ENCODE results near the gene CLNK.
A peak's percentile ranks its signal among the peaks of the same experiment; 100 is the strongest.

CLNK gene

GRCh38 chr4:10460313-10461047 is 224.1 kb downstream of the CLNK start:
- Histone ChIP-seq H3K23ac (ENCODE audit: low read length) (no peak overlapping the region), H3K18ac (ENCODE audit: low read length) (no peak overlapping the region), H3K4me2 (ENCODE audit: low read length) (no peak overlapping the region), H3K4me3 (ENCODE audit: low read length) (no peak overlapping the region), H2AK5ac (ENCODE audit: low read length) (no peak overlapping the region), H3K27ac (ENCODE audit: low read depth, low read length) (no peak overlapping the region), H3K79me1 (ENCODE audit: low read length) (peaks cover 1% of the 10 kb centered on the region), H3K4ac (ENCODE audit: low read depth, low read length) (no peak overlapping the region), H4K5ac (ENCODE audit: low read length) (no peak overlapping the region), H3K36me3 (ENCODE audit: control insufficient read depth, insufficient read depth, low read length) (no peaks in the 10 kb centered on the region), H3K27me3 (ENCODE audit: insufficient read depth, low read length, poor library complexity) (peaks cover 35% of the 10 kb centered on the region), H2BK5ac (ENCODE audit: low read length) (no peak overlapping the region), H3K79me2 (ENCODE audit: control insufficient read depth, insufficient read depth, low read length) (no peaks in the 10 kb centered on the region), H3K4me1 (ENCODE audit: control insufficient read depth, low read depth, low read length) (no peaks in the 10 kb centered on the region), H4K8ac (ENCODE audit: low read depth, low read length) (no peak overlapping the region), H3K56ac (ENCODE audit: low read length) (no peak overlapping the region), H2BK15ac (replicated peaks; ENCODE audit: low read depth) (no peak overlapping the region), H3K9ac (ENCODE audit: low read length) (no peak overlapping the region), H2BK120ac (ENCODE audit: low read depth, low read length) (no peak overlapping the region)
- no CpG with 5 or more reads among the region's 11 CpGs for WGBS (ENCODE audit: extremely low coverage, insufficient coverage, low lambda C conversion rate)
- DNase-seq = no peak

GRCh38 chr4:10459305-10459704 is 225.3 kb downstream of the CLNK start:
- Histone ChIP-seq H3K27me3 (ENCODE audit: insufficient read depth, low read length, poor library complexity) (peaks cover 35% of the 10 kb centered on the region), H2BK5ac (ENCODE audit: low read length) (no peak overlapping the region)

GRCh38 chr4:10458177-10458576 is 226.4 kb downstream of the CLNK start:
- no peak overlapping the region for H3K9ac ChIP-seq (ENCODE audit: low read length)
- no peak overlapping the region for H3K4me3 ChIP-seq (ENCODE audit: low read length)
- WGBS (ENCODE audit: extremely low coverage, insufficient coverage, low lambda C conversion rate) = no CpG with 5 or more reads among the region's 13 CpGs

More at GRCh38 chr4:10459305-10459704, 225.3 kb downstream of the CLNK start:
- Histone ChIP-seq H3K27ac (ENCODE audit: low read depth, low read length) (no peak overlapping the region), H3K79me2 (ENCODE audit: control insufficient read depth, insufficient read depth, low read length) (no peaks in the 10 kb centered on the region), H3K9ac (ENCODE audit: low read length) (no peak overlapping the region), H3K4me2 (ENCODE audit: low read length) (no peak overlapping the region), H2BK120ac (ENCODE audit: low read depth, low read length) (no peak overlapping the region), H3K4me3 (ENCODE audit: low read length) (no peak overlapping the region), H4K5ac (ENCODE audit: low read length) (no peak overlapping the region), H3K36me3 (ENCODE audit: control insufficient read depth, insufficient read depth, low read length) (no peaks in the 10 kb centered on the region), H3K79me1 (ENCODE audit: low read length) (peaks cover 6% of the 10 kb centered on the region), H3K23ac (ENCODE audit: low read length) (no peak overlapping the region), H2BK15ac (replicated peaks; ENCODE audit: low read depth) (no peak overlapping the region), H4K8ac (ENCODE audit: low read depth, low read length) (no peak overlapping the region), H3K56ac (ENCODE audit: low read length) (no peak overlapping the region), H3K18ac (ENCODE audit: low read length) (no peak overlapping the region), H3K4ac (ENCODE audit: low read depth, low read length) (no peak overlapping the region), H2AK5ac (ENCODE audit: low read length) (no peak overlapping the region), H3K4me1 (ENCODE audit: control insufficient read depth, low read depth, low read length) (peaks cover 6% of the 10 kb centered on the region)
- DNase-seq = no peak
- no CpG with 5 or more reads among the region's 8 CpGs for WGBS (ENCODE audit: extremely low coverage, insufficient coverage, low lambda C conversion rate)

GRCh38 chr4:10457255-10457801 is 227.2 kb downstream of the CLNK start, which contains the start of gene ZNF518B:
Gene ZNF518B (minus strand): TSS chr4:10457426. CDS start chr4:10446328, 11,098 bp downstream.
- DNase-seq = peak; percentile 82
- no peak within 1 kb of the TSS for H2BK120ac ChIP-seq (ENCODE audit: low read depth, low read length)
- no peak within 1 kb of the TSS for H4K5ac ChIP-seq (ENCODE audit: low read length)
- peak within 1 kb of the TSS; percentile 94 for H3K56ac ChIP-seq (ENCODE audit: low read length)
- H3K9ac ChIP-seq (ENCODE audit: low read length) = peak within 1 kb of the TSS; percentile 87
- peak within 1 kb of the TSS; percentile 66 for H3K4me3 ChIP-seq (ENCODE audit: low read length)
- peak within 1 kb of the TSS; percentile 85 for H3K4ac ChIP-seq (ENCODE audit: low read depth, low read length)
- H4K8ac ChIP-seq (ENCODE audit: low read depth, low read length) = no peak within 1 kb of the TSS
- peaks cover 8% of the 10 kb centered on the region for H3K79me1 ChIP-seq (ENCODE audit: low read length)
- no peaks in the 10 kb centered on the region for H3K79me2 ChIP-seq (ENCODE audit: control insufficient read depth, insufficient read depth, low read length)
- peaks cover 4% of the 10 kb centered on the region for H3K36me3 ChIP-seq (ENCODE audit: control insufficient read depth, insufficient read depth, low read length)
- H3K4me1 ChIP-seq (ENCODE audit: control insufficient read depth, low read depth, low read length) = peaks cover 6% of the 10 kb centered on the region
- WGBS (ENCODE audit: extremely low coverage, insufficient coverage, low lambda C conversion rate) = no CpG with 5 or more reads among the region's 60 CpGs
- no peak within 1 kb of the TSS for H2BK15ac ChIP-seq (replicated peaks; ENCODE audit: low read depth)
- peak within 1 kb of the TSS; percentile 91 for H3K4me2 ChIP-seq (ENCODE audit: low read length)
- H3K27ac ChIP-seq (ENCODE audit: low read depth, low read length) = no peak within 1 kb of the TSS
- peak within 1 kb of the TSS; percentile 48 for H3K23ac ChIP-seq (ENCODE audit: low read length)
- peak within 1 kb of the TSS; percentile 83 for H3K18ac ChIP-seq (ENCODE audit: low read length)
- H3K27me3 ChIP-seq (ENCODE audit: insufficient read depth, low read length, poor library complexity) = peaks cover 33% of the 10 kb centered on the region
- H2AK5ac ChIP-seq (ENCODE audit: low read length) = no peak within 1 kb of the TSS
- H2BK5ac ChIP-seq (ENCODE audit: low read length) = peak within 1 kb of the TSS; percentile 26

More at GRCh38 chr4:10458177-10458576, 226.4 kb downstream of the CLNK start:
- no peak overlapping the region for H2AK5ac ChIP-seq (ENCODE audit: low read length)
- H3K27me3 ChIP-seq (ENCODE audit: insufficient read depth, low read length, poor library complexity) = peaks cover 35% of the 10 kb centered on the region
- no peaks in the 10 kb centered on the region for H3K79me2 ChIP-seq (ENCODE audit: control insufficient read depth, insufficient read depth, low read length)
- H2BK5ac ChIP-seq (ENCODE audit: low read length) = no peak overlapping the region
- peak; percentile 11 for DNase-seq
- H3K36me3 ChIP-seq (ENCODE audit: control insufficient read depth, insufficient read depth, low read length) = peaks cover 3% of the 10 kb centered on the region
- no peak overlapping the region for H3K23ac ChIP-seq (ENCODE audit: low read length)
- no peak overlapping the region for H4K5ac ChIP-seq (ENCODE audit: low read length)
- peaks cover 6% of the 10 kb centered on the region for H3K4me1 ChIP-seq (ENCODE audit: control insufficient read depth, low read depth, low read length)
- peaks cover 8% of the 10 kb centered on the region for H3K79me1 ChIP-seq (ENCODE audit: low read length)
- no peak overlapping the region for H3K18ac ChIP-seq (ENCODE audit: low read length)
- H3K4ac ChIP-seq (ENCODE audit: low read depth, low read length) = no peak overlapping the region
- H2BK15ac ChIP-seq (replicated peaks; ENCODE audit: low read depth) = no peak overlapping the region
- H3K4me2 ChIP-seq (ENCODE audit: low read length) = no peak overlapping the region
- H3K27ac ChIP-seq (ENCODE audit: low read depth, low read length) = no peak overlapping the region
- no peak overlapping the region for H3K56ac ChIP-seq (ENCODE audit: low read length)
- H2BK120ac ChIP-seq (ENCODE audit: low read depth, low read length) = no peak overlapping the region
- no peak overlapping the region for H4K8ac ChIP-seq (ENCODE audit: low read depth, low read length)

- WGBS (ENCODE audit: extremely low coverage, insufficient coverage, low lambda C conversion rate) = no CpG with 5 or more reads among the region's 96 CpGs
- no peak overlapping the region for H3K27ac ChIP-seq (ENCODE audit: low read depth, low read length)
- H3K18ac ChIP-seq (ENCODE audit: low read length) = peak overlapping the region; percentile 83
- peaks cover 27% of the 10 kb centered on the region for H3K27me3 ChIP-seq (ENCODE audit: insufficient read depth, low read length, poor library complexity)
- DNase-seq = peak; percentile 76
- peak overlapping the region; percentile 48 for H3K23ac ChIP-seq (ENCODE audit: low read length)
- peak overlapping the region; percentile 94 for H3K56ac ChIP-seq (ENCODE audit: low read length)
- H3K79me1 ChIP-seq (ENCODE audit: low read length) = peaks cover 8% of the 10 kb centered on the region
- peaks cover 7% of the 10 kb centered on the region for H3K36me3 ChIP-seq (ENCODE audit: control insufficient read depth, insufficient read depth, low read length)
- peak overlapping the region; percentile 87 for H3K9ac ChIP-seq (ENCODE audit: low read length)
- H3K4ac ChIP-seq (ENCODE audit: low read depth, low read length) = peak overlapping the region; percentile 85
- no peak overlapping the region for H2BK15ac ChIP-seq (replicated peaks; ENCODE audit: low read depth)
- H4K8ac ChIP-seq (ENCODE audit: low read depth, low read length) = no peak overlapping the region
- H3K79me2 ChIP-seq (ENCODE audit: control insufficient read depth, insufficient read depth, low read length) = no peaks in the 10 kb centered on the region
- H3K4me3 ChIP-seq (ENCODE audit: low read length) = peak overlapping the region; percentile 66
- no peak overlapping the region for H2AK5ac ChIP-seq (ENCODE audit: low read length)
- peaks cover 6% of the 10 kb centered on the region for H3K4me1 ChIP-seq (ENCODE audit: control insufficient read depth, low read depth, low read length)
- H2BK120ac ChIP-seq (ENCODE audit: low read depth, low read length) = no peak overlapping the region
- H4K5ac ChIP-seq (ENCODE audit: low read length) = no peak overlapping the region
- peak overlapping the region; percentile 91 for H3K4me2 ChIP-seq (ENCODE audit: low read length)
- H2BK5ac ChIP-seq (ENCODE audit: low read length) = peak overlapping the region; percentile 26
Measured at GRCh38 chr4:10456595-10457254, 227.8 kb downstream of the CLNK start.

All from mesendoderm (in vitro differentiated cells).